BJ (cell line): ENCODE data around the gene ABCG1. TPM values are rescaled to one million over a fixed set of nuclear protein-coding genes. Genes with fewer than 3 reads are reported as not detected.

Experiments
- CTCF ChIA-PET: fragments of 350-600 bp; formaldehyde crosslinking; extraction: SDS; loops from one replicate; lab custom pipeline; 2021; ENCODE audit warnings: antibody characterized with exemption, inconsistent platforms; lab: Yijun Ruan, JAX
- POLR2A ChIA-PET: fragments of 300-600 bp; sonication (Branson Sonifier 250); formaldehyde crosslinking; extraction: SDS; loops from one replicate; lab custom pipeline; 2021; ENCODE audit warnings: antibody characterized with exemption; lab: Charles Lee
- DNase-seq: peaks from one replicate; pipeline ENCODE4 v3.0.0-alpha.2; 2011; ENCODE audit warnings: low read depth
- H3K27me3 ChIP-seq: 2 replicates; pipeline ENCODE4 v1.6.0; 2011; ENCODE audit warnings: low read length; ENCODE audit not compliant: control insufficient read depth, insufficient read depth
- H3K36me3 ChIP-seq: 2 replicates; pipeline ENCODE4 v1.5.1; 2011; ENCODE audit warnings: low read length; ENCODE audit not compliant: control insufficient read depth, insufficient read depth
- H3K4me3 ChIP-seq: 2 replicates; pipeline ENCODE4 v1.5.1; 2011; ENCODE audit warnings: low read depth, mild to moderate bottlenecking, control low read depth, low read length
- CTCF ChIP-seq: IDR thresholded peaks from 2 replicates; pipeline ENCODE4 v1.5.1; 2011; ENCODE audit warnings: low read depth, mild to moderate bottlenecking, control low read depth, inconsistent platforms, low read length, moderate library complexity; ENCODE audit not compliant: insufficient read depth
- polyA plus RNA-seq: library from polyadenylated mRNA; depleted of rRNA; stranded (reverse); fragments of >200 nt; gene quantifications from 2 replicates; pipeline ENCODE4 v1.2.3, GENCODE V29; 2011

ABCG1 gene
- polyA plus RNA-seq, 1 experiment: 0.29 TPM

GRCh38 chr21:42319851-42320572 is 101.1 kb downstream of the ABCG1 start:
- no peak for TF ChIP-seq CTCF
- ChIA-PET CTCF (interaction anchor here (1.8 to 3.4 kb wide), 2 partner anchors 10 to 61 kb away, joined by 4 to 19 read pairs; no protein-coding TSS in a partner anchor), POLR2A (no interaction called here)
- DNase-seq: no peak
- Histone ChIP-seq H3K4me3 (no peak overlapping the region), H3K36me3 (no peaks in the 10 kb centered on the region), H3K27me3 (peaks cover 2% of the 10 kb centered on the region; the same call in 1 of the 2 replicates)

- no peak for TF ChIP-seq CTCF
- ChIA-PET CTCF (interaction anchor here (3.4 kb wide), 1 partner anchor 11 kb away, joined by 19 read pairs; no protein-coding TSS in a partner anchor), POLR2A (no interaction called here)
- DNase-seq: no peak
- Histone ChIP-seq H3K27me3 (peaks cover 2% of the 10 kb centered on the region), H3K36me3 (no peaks in the 10 kb centered on the region), H3K4me3 (no peak overlapping the region)
Observed at GRCh38 chr21:42320791-42321190, 101.9 kb downstream of the ABCG1 start.

GRCh38 chr21:42321231-42321630 is 102.3 kb downstream of the ABCG1 start:
- ChIA-PET POLR2A (no interaction called here), CTCF (interaction anchor here (3.4 kb wide), 1 partner anchor 11 kb away, joined by 19 read pairs; no protein-coding TSS in a partner anchor)
- peaks cover 2% of the 10 kb centered on the region for H3K27me3 ChIP-seq
- no peak overlapping the region for H3K4me3 ChIP-seq
- no peak for DNase-seq
- H3K36me3 ChIP-seq: no peaks in the 10 kb centered on the region
- TF ChIP-seq CTCF: no peak

DNA sequence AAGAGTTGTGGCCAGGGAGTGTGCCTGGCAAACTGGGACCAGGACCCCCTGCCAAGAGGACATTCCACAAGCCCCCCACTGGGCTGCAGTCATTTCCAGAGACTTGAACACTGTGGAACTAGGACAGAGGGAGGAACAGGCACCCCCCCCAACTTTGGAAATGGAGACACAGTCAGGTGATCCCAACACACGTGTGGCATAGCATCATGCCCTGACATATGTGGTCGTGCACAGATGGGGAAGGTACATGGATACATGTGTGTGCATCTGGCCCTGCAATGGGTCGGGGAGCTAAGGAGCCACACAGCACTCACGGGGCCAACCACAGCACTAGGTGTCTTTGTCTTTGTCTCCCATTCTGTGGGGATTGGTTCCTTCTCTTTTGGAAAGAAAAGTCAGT is 102.9 kb downstream of the ABCG1 start:
- TF ChIP-seq CTCF: no peak

GRCh38 chr21:42324896-42325295 is 106.0 kb downstream of the ABCG1 start:
- no peak for TF ChIP-seq CTCF
- Histone ChIP-seq H3K36me3 (no peaks in the 10 kb centered on the region), H3K27me3 (peaks cover 2% of the 10 kb centered on the region), H3K4me3 (no peak overlapping the region)
- CTCF ChIA-PET: interaction anchor here (3.1 kb wide), 1 partner anchor 15 kb away, joined by 12 read pairs; no protein-coding TSS in a partner anchor
- POLR2A ChIA-PET: no interaction called here
- no peak for DNase-seq

More for the DNA sequence above, 102.9 kb downstream of the ABCG1 start:
- ChIA-PET POLR2A (no interaction called here), CTCF (interaction anchor here (0.6 to 1.3 kb wide), 2 partner anchors 9 to 187 kb away, joined by 3 to 4 read pairs; no protein-coding TSS in a partner anchor)
- no peak overlapping the region for H3K4me3 ChIP-seq
- DNase-seq: no peak
- H3K27me3 ChIP-seq: peaks cover 2% of the 10 kb centered on the region
- H3K36me3 ChIP-seq: no peaks in the 10 kb centered on the region
